Spleen (tissue), 11 donors: ENCODE data around the gene HOXB6. TPM values are rescaled to one million over a fixed set of nuclear protein-coding genes. Genes with fewer than 3 reads are reported as not detected.

ENCODE experiments used
- DNase-seq: peaks from one replicate; pipeline ENCODE4 v3.0.0-alpha.2; 2020
- H3K27ac ChIP-seq, 8 donors: fragments of 200-600 bp; sonication (generic) in 7 of 8; 1 replicate in 4 of 8; 2 replicates in 4 of 8; pipeline versions ENCODE4 v1.5.0 to v1.8.0; 2016 to 2021; ENCODE audit warnings: inconsistent platforms in 4 of 8, mild to moderate bottlenecking in 4 of 8, moderate library complexity in 1 of 8
- H3K27me3 ChIP-seq, 7 donors: fragments of 200-600 bp; sonication (generic) in 6 of 7; replicated peaks in 1 of 7; 1 replicate in 4 of 7; 2 replicates in 3 of 7; pipeline versions ENCODE4 v1.5.0 to v1.8.0; 2016 to 2021; ENCODE audit warnings: inconsistent platforms in 3 of 7, mild to moderate bottlenecking in 1 of 7
- H3K36me3 ChIP-seq, 6 donors: fragments of 200-600 bp; sonication (generic) in 5 of 6; 1 replicate in 4 of 6; 2 replicates in 2 of 6; pipeline versions ENCODE4 v1.5.0 to v1.8.0; 2016 to 2021; ENCODE audit warnings: inconsistent platforms in 2 of 6
- H3K4me1 ChIP-seq, 6 donors: fragments of 200-600 bp; sonication (generic) in 5 of 6; 1 replicate in 3 of 6; 2 replicates in 3 of 6; pipeline versions ENCODE4 v1.5.0 to v1.8.0; 2016 to 2021; ENCODE audit warnings: inconsistent platforms in 3 of 6
- H3K4me3 ChIP-seq, 8 donors: fragments of 200-600 bp; sonication (generic) in 7 of 8; 1 replicate in 4 of 8; 2 replicates in 4 of 8; pipeline versions ENCODE4 v1.5.0 to v1.8.0; 2016 to 2021; ENCODE audit warnings: inconsistent platforms in 4 of 8, mild to moderate bottlenecking in 4 of 8, moderate library complexity in 2 of 8
- H3K9me3 ChIP-seq, 8 donors: fragments of 200-600 bp; sonication (generic) in 7 of 8; 1 replicate in 4 of 8; 2 replicates in 4 of 8; pipeline versions ENCODE4 v1.5.0 to v1.8.0; 2016 to 2021; ENCODE audit warnings: inconsistent platforms in 4 of 8
- CTCF ChIP-seq, 11 experiments: fragments of 200-600 bp in 7 of 11; fragments of 450-650 bp in 4 of 11; sonication (generic) in 4 of 11; IDR thresholded peaks in 8 of 11; conservative IDR thresholded peaks in 3 of 11; 1 replicate in 7 of 11; 2 replicates in 4 of 11; pipeline versions ENCODE4 v1.4.0 to v1.8.0; 2016 to 2021; ENCODE audit warnings: antibody characterized with exemption in 11 of 11, inconsistent platforms in 4 of 11, mild to moderate bottlenecking in 1 of 11
- POLR2A ChIP-seq, 3 donors: fragments of 450-650 bp; IDR thresholded peaks; one replicate each; pipeline ENCODE4 v1.5.1; 2017; ENCODE audit warnings: antibody characterized with exemption in 3 of 3, mild to moderate bottlenecking in 1 of 3
- POLR2AphosphoS5 ChIP-seq, 3 donors: sonication (generic); formaldehyde crosslinking; IDR thresholded peaks; one replicate each; pipeline ENCODE4 v1.5.1; 2017; ENCODE audit warnings: antibody characterized with exemption in 3 of 3
- WGBS, 5 donors: extraction: QIAGEN DNeasy Blood & Tissue Kit in 3 of 5; methylation state at CpG; one replicate each; pipeline versions ENCODE4 v1.1.5 to v1.1.7; 2013 to 2018; 5-methylcytosine and 5-hydroxymethylcytosine counted together
- intact Hi-C: fragments of 100-400 bp; cut with DNase I; formaldehyde crosslinking; loops from one replicate; pipeline ENCODE4 v1.15.0; 2023; ENCODE audit warnings: low total_unique reads
- polyA plus RNA-seq, 3 donors: library from polyadenylated mRNA; stranded (reverse); fragments of 200-250 nt; gene quantifications; one replicate each; pipeline ENCODE4 v1.2.1, GENCODE V29; 2013
- total RNA-seq, 7 donors: library from RNA; depleted of rRNA in 3 of 7; stranded (reverse); fragments of >200 nt in 3 of 7; fragmentation: NEBNext Ultra II Directional in 4 of 7; extraction: Animal tissue kit (Norgen Biotek cat#: 25700) in 4 of 7; gene quantifications; one replicate each; pipeline versions ENCODE4 v1.1.0 to v1.2.1, GENCODE V29; 2016 to 2021
- donor health status: healthy with polysubstance abuse.
- donor health status: DM: no; HTN: no; CAD: no; lungs with moderate emphysema.
- donor health status: DM: no; HTN: no; CAD: no.
- donor health status: Bipolar disorder and iron deficiency.
- donor health status: healthy.
- donor health status: DM: no; HTN: no; CAD: no.
- donor health status: DM: yes; HTN: yes; CAD: no.

The HOXB6 gene
- total and polyA plus RNA-seq, 10 donors = 1.2 to 4.5 (median 2.9) TPM

- Histone ChIP-seq H3K9me3 (no peaks in the 10 kb centered on the region), H3K4me3 (peak within 1 kb of the TSS in 3 of 8 donors; percentile 13 to 49 (median 15)), H3K27ac (no peak within 1 kb of the TSS), H3K4me1 (peaks cover 21 to 69% (median 56%) of the 10 kb centered on the region in 6 donors), H3K27me3 (peaks cover 26 to 100% (median 99%) of the 10 kb centered on the region in 7 donors), H3K36me3 (no peaks in the 10 kb centered on the region)
- TF ChIP-seq POLR2A (IDR thresholded peaks at IDR 0.05) = no peak
- no peak for TF ChIP-seq CTCF (IDR thresholded peaks at IDR 0.05 in 8 of 11, conservative IDR thresholded peaks at IDR 0.05 in 3 of 11)
- no peak for TF ChIP-seq POLR2AphosphoS5 (IDR thresholded peaks at IDR 0.05)
- intact Hi-C loops = loop anchor here (10.0 kb wide), 1 partner anchor 461 kb away; no protein-coding TSS in a partner anchor
- DNase-seq = no peak
- 15 to 19% (median 18%) methylated on average over 41 of the region's 41 CpGs for WGBS, 5 donors
Measured at GRCh38 chr17:48615047-48615962, 10.5 kb upstream of the HOXB6 start, which contains the start of gene HOXB8. Gene HOXB8 (minus strand): TSS chr17:48615292. CDS start chr17:48614704, 588 bp downstream.

- H3K9me3 ChIP-seq = no peaks in the 10 kb centered on the region
- TF ChIP-seq POLR2A (IDR thresholded peaks at IDR 0.05) (no peak), CTCF (IDR thresholded peaks at IDR 0.05 in 8 of 11, conservative IDR thresholded peaks at IDR 0.05 in 3 of 11) (peak in 1 of 11 experiments; percentile 7), POLR2AphosphoS5 (IDR thresholded peaks at IDR 0.05) (peak in 1 of 3 donors; percentile 51)
- no peak for DNase-seq
- WGBS, 5 donors = 2 to 5% (median 4%) methylated on average over 30 to 55 of the region's 55 CpGs
- no peak overlapping the region for H3K27ac ChIP-seq
- H3K4me1 ChIP-seq = peaks cover 21 to 76% (median 64%) of the 10 kb centered on the region in 6 donors
- peak overlapping the region in 3 of 8 donors; percentile 13 to 85 (median 15) for H3K4me3 ChIP-seq
- no peaks in the 10 kb centered on the region for H3K36me3 ChIP-seq
- intact Hi-C loops = loop anchor here (10.0 kb wide), 1 partner anchor 459 kb away; no protein-coding TSS in a partner anchor
- peaks cover 21 to 100% (median 99%) of the 10 kb centered on the region in 7 donors for H3K27me3 ChIP-seq
Measured at GRCh38 chr17:48613862-48614694, 9.3 kb upstream of the HOXB6 start.

GRCh38 chr17:48612854-48613691 lies 8.3 kb upstream of the HOXB6 start:
- intact Hi-C loops = loop anchor here (10.0 kb wide), 1 partner anchor 458 kb away; no protein-coding TSS in a partner anchor
- peak; percentile 47 for DNase-seq
- H3K4me3 ChIP-seq = peak overlapping the region in 6 of 8 donors; percentile 17 to 85 (median 63)
- no peaks in the 10 kb centered on the region for H3K9me3 ChIP-seq
- H3K27me3 ChIP-seq = peaks cover 19 to 100% (median 92%) of the 10 kb centered on the region in 7 donors
- WGBS, 5 donors = 1 to 3% (median 2%) methylated on average over 47 to 67 of the region's 67 CpGs
- H3K4me1 ChIP-seq = peaks cover 14 to 66% (median 56%) of the 10 kb centered on the region in 6 donors
- no peaks in the 10 kb centered on the region for H3K36me3 ChIP-seq
- TF ChIP-seq POLR2AphosphoS5 (IDR thresholded peaks at IDR 0.05) (no peak), CTCF (IDR thresholded peaks at IDR 0.05 in 8 of 11, conservative IDR thresholded peaks at IDR 0.05 in 3 of 11) (peak in 6 of 11 experiments; percentile 8 to 54 (median 26))
- H3K27ac ChIP-seq = no peak overlapping the region
